ENCODE results near the gene CLCN3.
"Not testable (repeated sequence)": the region's sequence is repeated elsewhere in the genome, so short reads cannot be mapped to it uniquely, and the experiment has no call there.

Gene CLCN3

DNA sequence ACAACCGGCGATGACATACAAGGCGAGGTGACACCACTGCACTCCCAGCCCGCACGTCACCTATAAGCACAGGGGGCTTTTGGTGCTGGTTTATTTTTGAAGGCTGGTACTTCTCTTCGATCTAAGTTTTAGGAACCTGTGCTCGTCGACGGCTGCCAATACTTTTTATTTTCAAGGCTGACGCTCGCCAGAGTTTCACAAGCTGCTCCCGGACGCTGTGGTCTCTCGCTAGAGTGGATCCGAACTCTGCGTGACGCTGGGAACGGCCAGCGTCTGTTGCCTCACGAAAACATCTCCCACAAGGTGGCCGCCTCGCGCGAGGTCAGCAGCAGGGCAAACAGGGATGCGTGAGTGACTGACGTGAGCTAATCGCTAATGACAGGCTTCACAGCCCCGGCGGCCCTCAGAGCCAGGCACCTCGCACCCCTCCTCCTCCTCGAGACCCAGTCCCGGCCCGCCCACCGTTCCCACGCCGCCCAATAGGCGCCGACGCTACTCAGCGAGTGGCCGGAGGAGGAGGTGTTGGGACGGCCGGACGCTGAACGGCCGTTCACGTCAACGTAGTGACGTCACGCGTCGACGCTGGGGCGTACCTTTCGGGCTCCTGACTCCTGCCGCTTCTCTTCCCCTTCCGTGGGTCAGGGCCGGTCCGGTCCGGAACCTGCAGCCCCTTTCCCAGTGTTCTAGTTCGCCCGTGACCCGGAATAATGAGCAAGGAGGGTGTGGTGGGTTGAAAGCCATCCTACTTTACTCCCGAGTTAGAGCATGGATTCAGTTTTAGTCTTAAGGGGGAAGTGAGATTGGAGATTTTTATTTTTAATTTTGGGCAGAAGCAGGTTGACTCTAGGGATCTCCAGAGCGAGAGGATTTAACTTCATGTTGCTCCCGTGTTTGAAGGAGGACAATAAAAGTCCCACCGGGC, at the start of gene CLCN3:
TSS of gene CLCN3 (plus strand) at position 621 of the 922 bp plus-strand sequence. CDS start 15,351 bp downstream, outside the sequence.
- DNase-seq (ENCODE audit: low read depth in 1 of 2, low spot score in 1 of 2) = peak; percentile 78 to 82

DNA sequence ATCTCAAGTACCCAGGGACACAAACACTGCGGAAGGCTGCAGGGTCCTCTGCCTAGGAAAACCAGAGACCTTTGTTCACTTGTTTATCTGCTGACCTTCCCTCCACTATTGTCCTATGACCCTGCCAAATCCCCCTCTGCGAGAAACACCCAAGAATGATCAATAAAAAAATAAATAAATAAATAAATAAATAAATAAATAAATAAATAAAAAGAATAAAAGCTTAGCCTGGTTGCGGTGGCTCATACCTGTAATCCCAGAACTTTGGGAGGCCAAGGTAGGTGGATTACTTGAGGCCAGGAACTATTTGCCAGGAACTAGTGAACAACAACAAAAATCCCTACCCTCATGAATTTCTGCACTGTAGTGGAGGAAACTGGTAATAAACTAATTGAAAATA, 49.4 kb upstream of the CLCN3 start:
- DNase-seq (ENCODE audit: low read depth in 1 of 2, low spot score in 1 of 2) = not testable (repeated sequence)

DNA sequence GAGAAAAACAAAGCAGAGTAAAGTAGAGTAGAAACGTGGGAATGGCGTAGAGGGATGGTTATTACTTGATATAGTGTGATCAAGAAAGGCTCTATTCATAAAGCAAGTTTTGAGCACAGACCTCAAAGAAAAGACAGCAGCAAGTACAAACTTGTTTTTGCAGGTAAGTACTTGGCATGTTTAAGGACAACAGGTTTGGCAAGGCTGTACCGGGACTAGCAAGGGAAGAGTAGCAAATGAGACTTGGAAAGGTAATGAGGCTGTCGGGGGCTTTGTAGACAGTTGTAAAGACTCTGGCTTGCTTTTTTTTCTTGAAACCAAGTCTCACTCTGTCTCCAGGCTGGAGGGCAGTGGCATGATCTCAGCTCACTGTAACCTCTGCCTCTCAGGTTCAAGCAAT, 48.9 kb upstream of the CLCN3 start:
- no peak for DNase-seq (ENCODE audit: low read depth in 1 of 2, low spot score in 1 of 2)

DNA sequence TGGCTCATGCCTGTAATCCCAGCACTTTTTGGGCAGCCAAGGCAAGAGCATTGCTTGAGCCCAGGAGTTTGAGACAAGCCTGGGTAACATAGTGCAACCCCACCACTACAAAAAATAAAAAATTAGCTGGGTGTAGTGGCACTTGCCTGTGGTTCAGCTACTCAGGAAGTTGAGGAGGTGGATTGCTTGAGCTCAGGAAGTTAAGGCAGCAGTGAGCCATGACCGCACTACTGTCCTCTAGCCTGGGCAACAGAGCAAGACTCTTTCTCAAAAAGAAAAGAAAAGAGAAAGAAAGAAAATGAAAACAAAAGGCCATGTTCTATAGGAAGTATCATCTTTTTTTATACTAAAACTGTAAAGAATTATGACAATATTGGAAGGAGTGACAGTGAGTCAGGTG, 46.5 kb upstream of the CLCN3 start:
- DNase-seq (ENCODE audit: low read depth in 1 of 2, low spot score in 1 of 2) = no peak

DNA sequence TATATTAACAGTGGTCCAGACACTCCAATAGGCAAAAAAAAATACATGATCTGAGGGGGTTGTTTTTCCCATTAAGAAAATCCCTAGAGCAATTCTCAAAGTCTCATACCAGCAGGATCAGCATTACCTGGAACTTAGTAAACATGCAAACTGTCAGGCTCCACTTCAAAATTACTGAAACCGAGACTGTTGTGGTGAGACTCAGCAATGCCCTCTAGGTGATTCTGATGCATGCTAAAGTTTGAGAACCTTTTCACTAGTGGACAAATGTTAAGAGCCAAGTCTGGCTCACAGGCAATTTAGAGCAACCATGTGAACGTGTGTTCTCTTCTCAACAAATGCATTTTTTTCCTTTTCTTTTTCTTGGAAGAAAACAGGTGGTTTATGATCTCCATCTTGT, 38.2 kb upstream of the CLCN3 start:
- DNase-seq (ENCODE audit: low read depth in 1 of 2, low spot score in 1 of 2) = no peak

DNA sequence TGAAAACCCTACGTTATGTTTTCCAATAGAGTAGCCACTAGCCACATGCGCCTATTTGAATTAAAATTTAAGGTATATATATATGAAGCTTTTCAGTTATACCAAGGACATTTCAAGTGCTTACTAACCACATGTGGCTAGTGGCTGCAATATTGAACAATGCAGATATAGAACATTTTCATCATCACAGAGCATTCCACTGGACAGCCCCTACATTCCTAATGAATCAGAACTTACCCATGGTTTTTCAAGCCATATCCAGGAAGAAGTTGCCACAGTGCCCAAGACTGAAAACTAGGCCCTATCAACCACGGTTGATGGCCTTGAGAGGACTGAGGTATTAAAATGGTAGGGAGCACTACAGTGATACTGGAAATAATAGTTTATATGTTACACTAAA, 37.7 kb upstream of the CLCN3 start:
- DNase-seq (ENCODE audit: low read depth in 1 of 2, low spot score in 1 of 2) = no peak

DNA sequence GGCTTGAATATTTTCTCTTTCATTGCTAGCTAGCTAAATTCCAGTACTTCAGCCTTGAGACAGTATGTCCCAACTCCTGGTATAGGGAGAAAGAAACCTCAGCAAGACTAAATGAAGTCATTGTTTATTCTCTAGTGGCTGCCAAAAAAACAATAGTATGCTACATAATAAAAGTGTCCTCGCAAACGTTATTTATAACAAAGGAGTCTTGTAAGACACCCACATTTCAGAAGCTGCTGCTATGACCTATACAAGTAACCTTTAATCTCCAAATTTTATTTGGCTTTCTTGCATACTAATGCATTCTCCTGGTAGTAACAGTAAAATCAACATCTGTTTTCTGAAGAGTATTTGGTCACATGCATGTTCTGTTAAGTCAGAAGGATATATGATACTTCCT, 36.8 kb upstream of the CLCN3 start:
- no peak for DNase-seq (ENCODE audit: low read depth in 1 of 2, low spot score in 1 of 2)

DNA sequence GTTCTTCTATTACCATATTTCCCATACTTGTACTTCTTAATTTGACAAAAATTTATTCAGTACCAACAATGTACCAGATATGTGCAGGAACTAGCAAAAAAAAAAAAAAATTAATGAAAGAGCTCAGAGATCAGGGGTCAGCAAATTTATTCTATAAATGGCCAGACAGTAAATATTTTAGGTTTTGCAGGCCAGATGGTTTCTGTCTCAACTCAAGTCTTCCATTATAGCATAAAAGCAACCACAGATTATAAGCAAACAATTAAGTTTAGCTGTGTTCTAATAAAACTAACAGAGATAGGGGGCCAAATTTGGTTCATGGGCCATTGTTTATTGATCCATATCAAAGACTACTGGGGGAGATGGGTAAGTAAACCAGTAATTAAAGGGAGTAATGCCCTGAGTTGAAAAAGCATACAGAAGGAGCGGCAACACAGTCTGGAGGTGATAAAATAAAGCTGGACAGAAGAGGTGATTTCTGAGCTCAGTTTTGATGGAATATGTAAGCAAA, 27.3 kb upstream of the CLCN3 start:
- no peak for DNase-seq (ENCODE audit: low read depth in 1 of 2, low spot score in 1 of 2)

DNA sequence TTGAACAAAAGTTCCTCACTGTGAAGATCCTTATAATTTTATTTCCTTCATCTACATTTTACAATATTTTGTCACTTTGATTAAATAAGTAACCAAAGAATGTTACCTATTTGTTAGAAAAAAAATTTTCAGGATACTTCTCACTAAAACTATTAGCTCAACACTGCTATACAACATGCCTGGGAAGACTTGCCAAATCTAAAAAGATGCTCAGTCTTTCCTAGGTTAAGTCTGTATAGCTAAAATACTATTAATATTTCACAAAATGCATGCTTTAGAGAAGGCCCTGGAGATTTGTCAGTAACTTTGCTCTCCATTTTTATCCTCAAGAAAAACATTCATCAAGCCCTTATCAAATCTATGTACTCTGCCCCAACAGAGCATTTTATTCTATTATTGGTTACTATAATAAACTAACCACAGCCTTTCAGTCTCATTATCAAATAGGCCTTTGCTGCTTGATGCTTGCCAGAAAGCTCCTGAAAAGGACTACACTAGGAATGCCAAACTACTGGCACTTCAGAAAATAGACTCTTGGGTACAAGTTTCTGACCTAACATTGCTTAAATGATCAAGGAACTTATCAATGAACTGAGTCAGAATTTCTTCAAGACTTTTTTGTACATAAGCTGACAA, 25.7 kb upstream of the CLCN3 start:
- DNase-seq (ENCODE audit: low read depth in 1 of 2, low spot score in 1 of 2) = no peak

- no peak for DNase-seq (ENCODE audit: low read depth in 1 of 2, low spot score in 1 of 2)
Measured at GRCh38 chr4:169601016-169601771, 19.2 kb upstream of the CLCN3 start.

DNA sequence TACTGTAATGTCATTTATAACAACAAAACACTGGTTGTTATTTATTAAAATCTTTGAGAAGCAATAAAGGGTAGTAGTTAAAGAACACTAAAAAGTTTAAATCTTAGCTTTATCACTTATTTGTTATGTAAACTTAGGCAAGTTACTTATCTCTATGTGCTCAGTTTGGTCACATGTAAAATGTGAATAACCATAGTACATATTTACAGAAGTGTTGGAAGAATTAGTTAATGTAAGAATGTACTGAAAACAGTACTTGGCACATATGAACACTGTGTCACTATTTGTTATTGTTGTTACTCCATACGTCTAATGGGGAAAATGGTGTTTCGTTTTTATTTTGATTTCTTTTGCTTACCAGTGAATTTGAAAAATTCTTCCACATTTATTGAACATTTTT, 17.1 kb upstream of the CLCN3 start:
- DNase-seq (ENCODE audit: low read depth in 1 of 2, low spot score in 1 of 2) = no peak

DNA sequence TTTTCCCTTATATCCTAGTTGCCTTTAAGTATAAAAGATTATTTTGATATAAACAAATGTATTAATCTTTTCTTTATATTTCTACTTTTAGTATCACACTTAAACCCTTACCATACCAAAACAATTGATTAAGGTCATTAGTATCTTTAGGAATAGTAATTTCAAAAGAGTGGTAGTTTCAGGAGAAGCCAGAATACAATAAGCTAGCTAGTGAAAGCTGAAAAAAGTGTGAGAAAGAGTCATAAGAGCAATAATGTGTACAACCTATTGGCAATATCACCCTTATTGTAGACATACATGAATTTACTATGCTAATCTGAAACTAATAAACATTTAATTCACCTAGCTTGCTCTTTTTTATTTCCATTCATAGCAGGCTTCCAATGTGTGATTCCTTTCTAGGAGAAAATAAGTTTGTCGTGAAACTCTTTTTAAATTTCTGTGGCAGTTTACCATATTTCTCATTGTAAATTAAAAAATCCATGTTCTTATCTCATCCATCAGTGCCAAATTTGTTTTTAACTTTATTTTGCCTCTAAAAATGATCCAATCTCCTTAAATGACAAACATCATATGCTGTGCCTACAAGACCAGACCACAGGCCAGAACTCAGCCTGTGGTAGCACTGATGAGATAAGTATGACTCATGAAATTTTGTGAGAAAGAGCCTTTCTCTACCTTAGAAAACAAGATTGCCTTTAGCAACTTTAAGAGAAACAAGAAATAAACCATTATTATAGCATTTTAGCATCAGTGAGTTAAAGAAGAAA, 16.1 kb upstream of the CLCN3 start:
- no peak for DNase-seq (ENCODE audit: low read depth in 1 of 2, low spot score in 1 of 2)

- DNase-seq (ENCODE audit: low read depth in 1 of 2, low spot score in 1 of 2) = no peak
Measured at GRCh38 chr4:169604903-169605331, 15.5 kb upstream of the CLCN3 start.

- DNase-seq (ENCODE audit: low read depth in 1 of 2, low spot score in 1 of 2) = no peak
Measured at GRCh38 chr4:169611157-169611556, 9.2 kb upstream of the CLCN3 start.

DNA sequence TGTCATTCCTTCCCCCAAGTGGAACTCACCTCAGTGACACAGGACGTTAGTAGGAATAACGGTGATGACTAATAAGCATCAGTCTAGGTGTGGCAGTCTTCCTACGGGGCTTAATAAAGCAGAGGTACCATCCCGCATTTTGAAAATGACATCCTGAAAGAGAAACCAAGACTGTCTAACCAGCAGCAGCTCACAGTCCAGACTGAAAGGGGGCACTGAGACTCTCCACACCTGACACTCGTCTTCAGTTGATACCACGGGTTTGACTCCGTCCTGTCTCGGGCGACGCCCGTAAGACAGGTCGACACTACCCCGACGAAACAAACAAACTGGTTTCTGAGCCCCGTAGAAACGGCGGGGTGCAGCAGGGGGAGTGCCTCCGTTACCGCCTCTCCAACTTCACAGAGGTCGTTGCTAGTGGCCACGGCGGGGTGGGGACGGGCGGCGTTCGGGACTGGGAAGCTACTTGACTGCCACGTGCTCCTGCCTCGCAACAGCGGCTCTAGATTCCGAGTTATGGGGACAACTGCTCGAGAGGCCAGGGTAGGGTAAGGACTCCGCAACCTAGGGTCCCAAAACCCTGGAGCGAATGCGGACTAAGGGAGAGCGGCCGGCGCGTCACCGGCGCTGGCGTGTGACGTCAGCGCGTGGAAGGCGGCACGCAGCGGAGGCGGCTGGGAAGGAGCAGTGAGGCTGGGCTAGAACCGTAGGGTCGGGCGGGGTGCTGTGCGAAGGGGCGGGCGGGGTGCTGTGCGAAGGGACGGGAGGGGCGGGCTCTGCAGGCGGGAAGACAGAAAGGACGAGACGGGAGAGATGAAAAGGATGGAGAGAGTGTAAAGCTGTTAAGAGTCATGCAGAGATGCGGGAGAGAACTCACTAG, 8.1 kb upstream of the CLCN3 start, which contains the start of gene NEK1:
TSS of gene NEK1 (minus strand) at position 593 of the 880 bp plus-strand sequence. CDS start 9,953 bp downstream, outside the sequence.
- peak; percentile 67 to 78 for DNase-seq (ENCODE audit: low read depth in 1 of 2, low spot score in 1 of 2)

DNA sequence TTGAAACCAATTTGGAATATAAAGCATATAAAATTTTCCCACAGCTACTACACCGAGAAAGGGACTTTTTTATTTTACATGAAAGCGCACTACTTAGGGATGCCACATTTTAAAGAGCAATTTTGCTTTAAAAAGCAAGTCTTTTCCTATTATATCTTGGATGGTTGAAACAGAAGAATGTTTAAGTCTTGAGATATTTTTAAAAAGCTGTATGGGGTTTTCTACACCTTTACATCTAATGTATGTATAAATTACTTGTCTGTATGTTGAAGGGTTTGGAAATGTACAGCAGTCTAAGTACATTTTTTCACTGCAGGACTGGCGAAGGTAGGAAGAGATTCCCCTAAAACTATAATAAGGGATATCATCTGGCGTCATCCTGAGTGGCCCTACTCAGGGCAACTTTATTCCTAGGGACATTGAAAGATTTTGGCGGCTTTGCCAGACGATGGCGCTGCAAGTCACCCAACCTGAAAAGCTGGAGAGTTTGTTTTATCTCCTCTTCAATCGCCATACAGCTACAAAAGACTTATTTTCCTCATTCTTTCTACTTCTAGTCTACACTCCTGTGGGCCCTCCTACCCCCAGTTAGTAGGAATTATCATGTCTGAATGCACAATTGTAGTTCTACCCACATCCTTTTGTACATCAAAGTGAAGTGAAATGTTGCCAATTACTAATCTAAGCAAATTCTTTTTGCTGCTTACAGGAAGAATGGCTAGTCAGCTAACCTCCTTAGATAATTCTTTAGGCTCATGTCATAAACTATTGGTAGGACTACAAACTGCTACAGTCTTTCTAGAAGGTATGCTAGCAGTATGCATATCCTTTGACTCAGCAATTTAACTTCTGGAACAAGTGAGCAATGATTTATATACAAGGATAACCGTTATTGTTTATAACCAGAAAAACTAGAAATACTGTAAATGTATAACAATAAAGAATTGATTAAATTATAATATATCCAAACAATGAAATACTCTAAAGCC, 7.2 kb upstream of the CLCN3 start:
- DNase-seq (ENCODE audit: low read depth in 1 of 2, low spot score in 1 of 2) = peak; percentile 46 to 49

GRCh38 chr4:169615467-169616106, 4.8 kb upstream of the CLCN3 start:
- no peak for DNase-seq (ENCODE audit: low read depth in 1 of 2, low spot score in 1 of 2)

DNA sequence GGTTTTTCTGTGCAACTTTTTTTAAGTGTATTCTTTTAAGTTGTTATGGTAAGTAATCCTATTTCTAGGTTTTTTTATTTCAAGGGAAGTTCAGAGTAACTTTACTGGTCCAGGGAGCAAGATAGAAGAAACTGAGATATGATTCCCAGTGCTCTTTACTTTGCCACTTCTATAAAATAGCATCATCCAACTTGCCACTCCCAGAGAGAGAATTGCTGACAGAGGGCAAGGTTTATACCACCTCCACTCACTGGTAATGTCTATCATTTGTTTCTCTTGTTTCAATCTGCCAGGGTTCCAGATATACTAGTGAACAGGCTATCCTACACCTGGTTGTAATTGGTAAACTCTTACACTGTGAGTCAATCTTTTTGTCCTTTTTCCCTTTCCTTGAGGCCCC, 3.5 kb upstream of the CLCN3 start:
- no peak for DNase-seq (ENCODE audit: low read depth in 1 of 2, low spot score in 1 of 2)
